NCI-H1417 treated with DMSO at 0.1 percent for 48 hours (cell line): ENCODE results near the gene ACSL5.
"Not testable (repeated sequence)": the region's sequence is repeated elsewhere in the genome, so short reads cannot be mapped to it uniquely, and the experiment has no call there.

Experiments used
- DNase-seq: peaks from one replicate; lab custom pipeline; 2025; lab: John Stamatoyannopoulos, UW

Gene ACSL5

DNA sequence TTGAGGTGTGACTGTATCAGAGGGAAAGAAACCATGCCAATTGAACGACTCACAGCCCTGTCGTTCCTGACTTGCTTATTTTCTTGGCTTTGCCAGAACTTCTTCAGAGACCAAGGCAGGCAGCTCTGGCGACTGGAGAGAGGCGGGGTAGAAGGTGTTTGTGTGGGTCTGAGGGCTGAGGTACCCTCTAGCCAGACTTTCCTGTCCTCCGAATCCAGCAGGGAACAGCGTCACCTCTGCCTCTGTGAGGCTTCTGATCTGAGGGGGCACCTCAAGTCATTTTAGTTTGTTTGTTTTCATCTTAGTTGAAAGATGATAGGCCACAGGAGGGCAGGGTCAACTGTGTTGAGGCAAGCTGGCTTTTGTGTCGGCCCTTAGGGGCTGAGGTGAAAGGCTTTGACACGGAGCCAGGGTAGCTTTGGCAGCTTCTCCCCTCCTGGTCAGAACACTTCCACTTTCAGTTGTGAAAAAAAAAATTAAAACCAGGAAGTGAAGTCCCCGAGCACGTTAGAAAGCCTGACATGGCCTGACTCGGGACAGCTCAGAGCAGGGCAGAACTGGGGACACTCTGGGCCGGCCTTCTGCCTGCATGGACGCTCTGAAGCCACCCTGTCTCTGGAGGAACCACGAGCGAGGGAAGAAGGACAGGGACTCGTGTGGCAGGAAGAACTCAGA, 1.9 kb downstream of the ACSL5 start:
- DNase-seq: no peak

GRCh38 chr10:112376396-112376790, 2.5 kb downstream of the ACSL5 start:
- DNase-seq: no peak

DNA sequence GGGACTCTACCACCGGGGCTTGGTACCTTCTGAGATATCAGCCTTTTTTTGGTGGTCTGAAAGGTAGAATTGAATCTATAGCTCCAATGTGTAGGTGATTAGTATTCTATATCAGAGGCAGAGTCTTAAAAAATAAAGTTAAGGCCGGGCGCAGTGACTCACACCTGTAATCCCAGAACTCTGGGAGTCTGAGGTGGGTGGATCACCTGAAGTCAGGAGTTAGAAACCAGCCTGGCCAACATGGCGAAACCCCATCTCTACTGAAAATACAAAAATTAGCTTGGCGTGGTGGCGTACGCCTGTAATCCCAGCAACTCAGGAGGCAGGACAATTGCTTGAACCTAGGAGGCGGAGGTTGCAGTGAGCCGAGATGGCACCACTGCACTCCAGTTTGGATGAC, 3.2 kb downstream of the ACSL5 start:
- not testable (repeated sequence) for DNase-seq

GRCh38 chr10:112379635-112380296, 5.8 kb downstream of the ACSL5 start:
- DNase-seq: no peak

- DNase-seq: no peak
Measured at GRCh38 chr10:112382515-112383235, 8.8 kb downstream of the ACSL5 start.

DNA sequence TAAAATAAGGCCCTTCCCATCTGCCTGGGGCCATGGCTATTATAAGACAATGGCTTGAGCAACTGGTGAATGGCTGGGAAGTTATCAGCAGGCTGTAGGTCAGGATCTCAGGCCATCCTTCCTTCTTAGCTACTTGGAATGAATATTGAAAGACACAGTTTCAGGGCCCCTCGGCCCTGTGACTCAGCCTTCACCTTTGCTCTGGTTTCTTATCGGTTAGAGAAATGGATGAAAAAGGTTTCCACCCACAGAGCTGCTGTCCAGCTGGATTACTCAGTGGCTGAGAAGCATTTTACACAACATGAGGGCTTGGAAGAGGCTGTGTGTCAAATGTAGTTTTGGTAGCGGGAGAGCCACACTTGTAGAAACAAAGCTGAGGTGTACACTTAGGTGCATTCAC, 9.4 kb downstream of the ACSL5 start:
- DNase-seq: no peak

DNA sequence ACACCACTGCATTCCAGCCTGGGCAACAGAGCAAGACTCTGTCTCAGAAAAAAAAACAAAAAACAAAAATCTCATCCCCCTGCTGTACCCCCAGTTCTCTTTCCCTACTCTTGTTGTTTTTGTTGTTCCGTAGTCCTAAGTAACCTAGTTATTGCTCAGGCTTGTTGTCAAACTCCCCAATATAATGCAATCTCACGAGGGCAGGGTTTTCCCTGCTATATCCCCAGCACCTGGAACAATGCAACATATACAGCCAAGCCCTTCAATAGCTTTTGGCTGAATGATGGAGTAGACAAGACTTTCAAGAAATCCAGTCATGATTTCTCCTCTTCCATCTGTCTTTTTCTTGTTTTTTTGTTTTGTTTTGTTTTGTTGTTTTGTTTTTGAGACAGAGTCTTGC, 10.2 kb downstream of the ACSL5 start:
- no peak for DNase-seq

DNA sequence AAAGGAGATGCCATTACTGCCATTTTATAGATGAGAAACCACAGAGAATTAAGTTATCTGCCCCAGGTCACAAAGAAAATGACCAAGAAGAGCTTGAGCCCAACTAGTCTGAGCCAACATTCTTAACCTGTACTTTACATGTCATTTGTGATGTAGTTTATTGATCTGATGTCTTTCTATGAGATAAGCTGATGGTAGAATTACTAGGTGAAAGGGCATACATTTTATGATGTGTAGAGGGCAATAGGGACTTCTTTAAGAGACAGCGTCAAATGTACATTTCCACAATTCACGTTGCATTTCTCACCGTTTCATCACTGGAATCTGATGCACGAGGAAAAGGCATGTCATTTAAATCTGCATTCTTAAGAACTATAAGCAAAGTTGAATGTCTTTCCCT, 11.3 kb downstream of the ACSL5 start:
- no peak for DNase-seq

DNA sequence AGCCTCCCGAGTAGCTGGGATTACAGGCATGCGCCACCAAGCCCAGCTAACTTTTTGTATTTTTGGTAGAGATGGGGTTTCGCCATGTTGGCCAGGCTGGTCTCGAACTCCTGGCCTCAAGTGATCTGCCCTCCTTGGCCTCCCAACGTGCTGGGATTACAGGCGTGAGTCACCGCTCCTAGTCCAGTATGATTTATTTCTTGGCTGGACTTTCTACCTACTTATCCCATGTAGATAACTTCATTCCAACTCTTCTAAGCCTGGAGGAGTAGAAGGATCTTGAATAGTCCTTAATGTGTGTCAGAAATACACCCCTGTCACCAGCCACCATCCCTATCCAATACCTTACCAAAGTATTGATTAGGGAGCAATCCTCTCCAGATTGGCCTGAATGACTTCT, 14.1 kb downstream of the ACSL5 start:
- not testable (repeated sequence) for DNase-seq

- DNase-seq: no peak
Measured at GRCh38 chr10:112388548-112388947, 14.6 kb downstream of the ACSL5 start.

DNA sequence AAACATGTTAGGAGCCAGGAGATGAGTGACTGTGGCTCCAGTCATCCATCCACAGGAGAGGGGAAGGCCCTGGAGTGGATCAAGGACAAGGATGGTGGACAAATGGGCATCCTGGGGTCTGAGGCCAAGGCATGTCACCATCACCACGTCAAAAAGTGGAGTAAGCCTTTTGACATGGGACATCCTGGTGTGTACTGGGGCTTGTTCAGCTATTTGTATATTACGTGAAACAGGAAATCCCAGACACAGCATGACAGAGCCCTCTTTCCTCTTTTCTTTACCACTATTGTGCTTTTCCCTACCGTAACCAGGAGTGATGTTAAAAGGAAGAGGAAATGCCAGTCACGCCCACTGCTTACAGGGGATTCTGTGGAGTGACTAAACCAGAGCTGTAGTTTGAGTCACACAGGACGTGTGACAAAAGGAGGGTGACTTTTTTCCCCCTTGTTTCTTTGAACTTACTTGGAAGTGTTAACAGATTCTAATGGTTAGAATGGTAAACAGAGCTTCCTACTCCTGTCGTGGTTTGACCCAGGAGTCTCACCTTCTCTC, 15.4 kb downstream of the ACSL5 start:
- DNase-seq: no peak

- no peak for DNase-seq
Measured at GRCh38 chr10:112390125-112390703, 16.3 kb downstream of the ACSL5 start.

GRCh38 chr10:112393341-112393740, 19.4 kb downstream of the ACSL5 start:
- no peak for DNase-seq

DNA sequence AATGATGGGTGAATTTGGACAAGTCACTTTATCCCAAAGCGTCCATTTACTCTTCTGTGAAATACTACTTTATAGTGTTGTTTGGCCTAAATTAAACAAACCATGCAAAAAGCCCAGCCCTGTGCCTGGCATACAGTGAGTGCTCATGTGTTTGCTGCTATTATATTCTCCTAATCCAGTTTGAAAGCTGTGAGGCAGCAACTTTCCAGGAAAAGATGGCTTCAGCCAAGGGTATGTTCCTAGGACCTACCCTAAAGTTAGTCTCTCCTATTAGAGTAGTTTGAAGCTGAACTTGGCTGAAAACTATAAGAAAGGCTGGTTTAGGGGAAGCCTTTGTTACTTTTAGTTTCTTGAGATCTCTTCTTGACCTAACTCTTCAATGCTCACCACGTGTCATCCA, 19.9 kb downstream of the ACSL5 start:
- no peak for DNase-seq

GRCh38 chr10:112394475-112394875, 20.6 kb downstream of the ACSL5 start:
- DNase-seq: no peak

DNA sequence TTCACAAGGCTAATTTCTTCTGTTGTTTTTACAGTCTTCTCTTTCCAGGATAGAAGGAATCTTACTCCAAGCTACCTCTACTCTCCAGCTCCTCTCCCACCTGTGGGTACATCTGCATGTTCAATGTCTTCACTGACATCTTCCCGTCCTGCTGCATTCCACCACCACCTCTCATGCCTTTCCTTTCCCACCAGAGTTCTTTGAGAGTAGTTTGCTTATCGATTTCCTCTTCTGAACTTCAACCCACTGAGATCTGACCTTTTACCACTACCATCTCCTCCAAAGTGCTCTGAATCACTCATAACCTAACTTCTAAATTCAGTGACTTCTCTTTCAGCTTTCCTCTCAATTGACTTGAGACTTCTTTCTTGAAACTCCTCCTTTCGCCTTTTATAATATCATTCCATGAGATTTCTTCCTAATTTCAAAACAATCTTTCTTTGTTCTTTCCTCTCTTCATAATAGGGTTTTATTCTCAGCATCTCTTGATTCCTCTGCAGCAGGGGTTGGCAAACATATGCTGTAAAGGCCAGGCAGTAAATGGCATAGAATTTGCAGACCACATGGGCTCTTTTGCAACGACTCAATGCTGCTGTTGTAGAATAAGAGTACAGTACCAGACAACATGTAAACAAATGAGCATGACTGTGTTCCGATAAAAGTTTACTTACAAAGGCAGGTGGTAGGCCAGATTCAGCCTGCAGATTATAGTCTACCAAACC, 22.1 kb downstream of the ACSL5 start:
- DNase-seq: no peak

- no peak for DNase-seq
Measured at GRCh38 chr10:112397592-112397991, 23.7 kb downstream of the ACSL5 start.

DNA sequence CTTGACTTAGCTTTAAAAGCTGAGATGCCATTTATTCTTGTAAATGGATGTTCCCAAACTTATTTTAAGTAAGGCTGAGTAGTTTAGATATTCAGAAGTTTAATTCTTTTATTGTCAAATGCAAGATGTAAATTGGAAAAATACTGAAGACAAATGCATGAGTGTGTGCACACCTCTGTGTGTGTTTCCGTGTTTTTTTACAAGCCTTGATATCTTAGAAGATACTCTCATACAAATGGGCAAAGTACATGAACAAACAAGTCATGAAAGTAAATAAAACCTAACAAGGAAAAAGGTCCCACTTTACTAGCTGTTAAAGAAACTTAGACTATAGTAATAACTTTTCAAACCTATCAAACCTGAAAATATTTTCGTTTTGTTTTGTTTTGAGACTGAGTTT, 29.0 kb downstream of the ACSL5 start:
- DNase-seq: no peak

- no peak for DNase-seq
Measured at GRCh38 chr10:112404617-112405016, 30.7 kb downstream of the ACSL5 start.

- DNase-seq: not testable (repeated sequence)
Measured at GRCh38 chr10:112406806-112407205, 32.9 kb downstream of the ACSL5 start.

GRCh38 chr10:112407696-112408095, 33.8 kb downstream of the ACSL5 start:
- no peak for DNase-seq

- DNase-seq: no peak
Measured at GRCh38 chr10:112409299-112409698, 35.4 kb downstream of the ACSL5 start.
